HepG2 (cell line): Measurements from ENCODE around the gene YPEL3. TPM values are rescaled to one million over a fixed set of nuclear protein-coding genes. Genes with fewer than 3 reads are reported as not detected.

Source experiments
- AKNA ChIP-seq: sonication (generic); formaldehyde crosslinking; IDR thresholded peaks from 2 replicates; pipeline ENCODE4 v1.4.0; 2020; ENCODE audit warnings: missing genetic modification reagents, borderline replicate concordance
- EED ChIP-seq: sonication (generic); formaldehyde crosslinking; IDR thresholded peaks from 2 replicates; pipeline ENCODE4 v1.5.0; 2020; ENCODE audit warnings: mild to moderate bottlenecking, missing genetic modification reagents
- IRX3 ChIP-seq: sonication (generic); formaldehyde crosslinking; IDR thresholded peaks from 2 replicates; pipeline ENCODE4 v1.8.1; 2023; ENCODE audit warnings: mild to moderate bottlenecking, low read depth, missing genetic modification reagents, borderline replicate concordance
- RERE ChIP-seq: IDR thresholded peaks from 2 replicates; pipeline ENCODE4 v1.6.1; 2016; ENCODE audit warnings: low read depth, missing genetic modification reagents, missing compliant biosample characterization
- SIN3B ChIP-seq: fragments of 150-350 bp; IDR thresholded peaks from 2 replicates; pipeline ENCODE4 v1.6.1; 2014; ENCODE audit warnings: low read length
- SNAI1 ChIP-seq: sonication (generic); formaldehyde crosslinking; IDR thresholded peaks from 2 replicates; pipeline ENCODE4 v1.5.0; 2020; ENCODE audit warnings: mild to moderate bottlenecking, missing genetic modification reagents, borderline replicate concordance
- SRSF1 ChIP-seq: fragments of 200-400 bp; formaldehyde crosslinking; optimal IDR thresholded peaks from 2 replicates; pipeline ENCODE3; 2017; ENCODE audit warnings: mild to moderate bottlenecking, low read depth, low read length, moderate library complexity
- TOE1 ChIP-seq: sonication (generic); formaldehyde crosslinking; IDR thresholded peaks from 2 replicates; pipeline ENCODE4 v1.4.0; 2020; ENCODE audit warnings: mild to moderate bottlenecking, missing genetic modification reagents
- WIZ ChIP-seq: sonication (generic); formaldehyde crosslinking; IDR thresholded peaks from 2 replicates; pipeline ENCODE4 v1.5.1; 2020; ENCODE audit warnings: mild to moderate bottlenecking, missing genetic modification reagents
- ZNF160 ChIP-seq: sonication (generic); formaldehyde crosslinking; IDR thresholded peaks from 2 replicates; pipeline ENCODE4 v1.8.0; 2022; ENCODE audit warnings: mild to moderate bottlenecking, inconsistent platforms, missing genetic modification reagents
- ZNF816 ChIP-seq: sonication (generic); formaldehyde crosslinking; IDR thresholded peaks from 2 replicates; pipeline ENCODE4 v1.8.0; 2022; ENCODE audit warnings: missing genetic modification reagents, mild to moderate bottlenecking, borderline replicate concordance
- ZNF83 ChIP-seq: sonication (generic); formaldehyde crosslinking; IDR thresholded peaks from 2 replicates; pipeline ENCODE4 v1.4.0; 2020; ENCODE audit warnings: missing genetic modification reagents, mild to moderate bottlenecking, borderline replicate concordance
- polyA plus RNA-seq, 8 experiments: library from polyadenylated mRNA; depleted of rRNA in 3 of 8; stranded (reverse) in 7 of 8; unstranded in 1 of 8; fragments of >200 nt; fragmentation: Illumina TruSeq in 4 of 8; extraction: Trizol in 4 of 8; gene quantifications; 2 replicates each; pipeline versions ENCODE4 v1.2.1 to v1.2.3, GENCODE V29; 2011 to 2016; ENCODE audit warnings: low read depth in 4 of 8, missing spikeins in 1 of 8, mixed read lengths in 1 of 8; ENCODE audit not compliant: insufficient read depth in 1 of 8
- total RNA-seq, 5 experiments: library from RNA; depleted of rRNA; stranded (reverse); fragments of >200 nt; fragmentation: Illumina TruSeq; extraction: Trizol; gene quantifications; 2 replicates each; pipeline ENCODE4 v1.2.3, GENCODE V29; 2016; ENCODE audit warnings: low read depth in 1 of 5
- TF ChIP-seq, protein P1 (sequence below): sonication (generic); formaldehyde crosslinking; IDR thresholded peaks from 2 replicates; pipeline ENCODE4 v1.9.0; 2022; ENCODE audit warnings: low read depth, missing genetic modification reagents

The YPEL3 gene
- total and polyA plus RNA-seq, 2 of the 13 experiments (the other 11 are each of a cell fraction or from before 2014, with no cell fraction given) = 5.4 to 47.0 TPM

- TF ChIP-seq RERE (CRISPR knock-in tag) (no peak), SNAI1 (CRISPR knock-in tag) (no peak), ZNF83 (CRISPR knock-in tag) (no peak), TOE1 (CRISPR knock-in tag) (no peak), IRX3 (CRISPR knock-in tag) (no peak), SRSF1 (no peak), SIN3B (peak; percentile 62; the same call in 1 of the 2 replicates), EED (CRISPR knock-in tag) (peak; percentile 65), ZNF160 (CRISPR knock-in tag) (no peak), AKNA (CRISPR knock-in tag) (no peak), ZNF816 (CRISPR knock-in tag) (peak; percentile 80), WIZ (no peak)
- TF ChIP-seq, protein P1, sequence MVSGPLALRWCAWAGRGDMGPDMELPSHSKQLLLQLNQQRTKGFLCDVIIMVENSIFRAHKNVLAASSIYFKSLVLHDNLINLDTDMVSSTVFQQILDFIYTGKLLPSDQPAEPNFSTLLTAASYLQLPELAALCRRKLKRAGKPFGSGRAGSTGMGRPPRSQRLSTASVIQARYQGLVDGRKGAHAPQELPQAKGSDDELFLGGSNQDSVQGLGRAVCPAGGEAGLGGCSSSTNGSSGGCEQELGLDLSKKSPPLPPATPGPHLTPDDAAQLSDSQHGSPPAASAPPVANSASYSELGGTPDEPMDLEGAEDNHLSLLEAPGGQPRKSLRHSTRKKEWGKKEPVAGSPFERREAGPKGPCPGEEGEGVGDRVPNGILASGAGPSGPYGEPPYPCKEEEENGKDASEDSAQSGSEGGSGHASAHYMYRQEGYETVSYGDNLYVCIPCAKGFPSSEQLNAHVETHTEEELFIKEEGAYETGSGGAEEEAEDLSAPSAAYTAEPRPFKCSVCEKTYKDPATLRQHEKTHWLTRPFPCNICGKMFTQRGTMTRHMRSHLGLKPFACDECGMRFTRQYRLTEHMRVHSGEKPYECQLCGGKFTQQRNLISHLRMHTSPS (CRISPR knock-in tag) = no peak
Measured at GRCh38 chr16:30075503-30076275, 20.3 kb downstream of the YPEL3 start, which contains the start of gene PPP4C (continued).
